ENCODE measurements around the gene SPNS1.

- TF ChIP-seq, protein P1, sequence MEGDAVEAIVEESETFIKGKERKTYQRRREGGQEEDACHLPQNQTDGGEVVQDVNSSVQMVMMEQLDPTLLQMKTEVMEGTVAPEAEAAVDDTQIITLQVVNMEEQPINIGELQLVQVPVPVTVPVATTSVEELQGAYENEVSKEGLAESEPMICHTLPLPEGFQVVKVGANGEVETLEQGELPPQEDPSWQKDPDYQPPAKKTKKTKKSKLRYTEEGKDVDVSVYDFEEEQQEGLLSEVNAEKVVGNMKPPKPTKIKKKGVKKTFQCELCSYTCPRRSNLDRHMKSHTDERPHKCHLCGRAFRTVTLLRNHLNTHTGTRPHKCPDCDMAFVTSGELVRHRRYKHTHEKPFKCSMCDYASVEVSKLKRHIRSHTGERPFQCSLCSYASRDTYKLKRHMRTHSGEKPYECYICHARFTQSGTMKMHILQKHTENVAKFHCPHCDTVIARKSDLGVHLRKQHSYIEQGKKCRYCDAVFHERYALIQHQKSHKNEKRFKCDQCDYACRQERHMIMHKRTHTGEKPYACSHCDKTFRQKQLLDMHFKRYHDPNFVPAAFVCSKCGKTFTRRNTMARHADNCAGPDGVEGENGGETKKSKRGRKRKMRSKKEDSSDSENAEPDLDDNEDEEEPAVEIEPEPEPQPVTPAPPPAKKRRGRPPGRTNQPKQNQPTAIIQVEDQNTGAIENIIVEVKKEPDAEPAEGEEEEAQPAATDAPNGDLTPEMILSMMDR (IDR thresholded peaks at IDR 0.05; ENCODE audit: low read depth, low read length): no peak
- TF ChIP-seq POLR2A (IDR thresholded peaks at IDR 0.05; ENCODE audit: extremely low read depth, insufficient read length) (no peak), MYC (IDR thresholded peaks at IDR 0.05; ENCODE audit: low read depth, low read length) (no peak), MAX (IDR thresholded peaks at IDR 0.05; ENCODE audit: low read depth, low read length) (no peak)
Measured at GRCh38 chr16:28986046-28986445, 11.5 kb downstream of the SPNS1 start.
